NCI-H82 treated with DMSO at 0.1 percent for 48 hours (cell line): ENCODE data around the gene THUMPD1.
"Not testable (repeated sequence)": the region's sequence is repeated elsewhere in the genome, so short reads cannot be mapped to it uniquely, and the experiment has no call there.

Experiments used
- DNase-seq: peaks from one replicate; lab custom pipeline; 2025; ENCODE audit not compliant: unreplicated experiment; lab: John Stamatoyannopoulos, UW

The THUMPD1 gene

DNA sequence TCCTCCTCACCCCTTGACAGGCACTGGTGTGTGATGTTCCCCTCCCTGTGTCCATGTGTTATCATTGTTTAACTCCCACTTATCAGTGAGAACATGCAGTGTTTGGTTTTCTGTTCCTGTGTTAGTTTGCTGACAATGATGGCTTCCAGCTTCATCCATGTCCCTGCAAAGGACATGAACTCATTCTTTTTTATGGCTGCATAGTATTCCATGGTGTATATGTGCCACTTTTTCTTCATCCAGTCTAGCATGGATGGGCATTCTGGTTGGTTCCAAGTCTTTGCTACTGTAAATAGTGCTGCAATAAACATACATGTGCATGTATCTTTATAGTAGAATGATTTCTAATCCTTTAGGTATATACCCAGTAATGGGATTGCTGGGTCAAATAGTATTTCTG lies 39.9 kb downstream of the THUMPD1 start:
- not testable (repeated sequence) for DNase-seq

GRCh38 chr16:20696618-20697017 lies 45.0 kb downstream of the THUMPD1 start:
- no peak for DNase-seq

- no peak for DNase-seq
Measured at GRCh38 chr16:20695024-20695423, 46.6 kb downstream of the THUMPD1 start.

GRCh38 chr16:20694096-20694495 lies 47.5 kb downstream of the THUMPD1 start:
- not testable (repeated sequence) for DNase-seq

- no peak for DNase-seq
Measured at GRCh38 chr16:20689668-20690067, 52.0 kb downstream of the THUMPD1 start.

DNA sequence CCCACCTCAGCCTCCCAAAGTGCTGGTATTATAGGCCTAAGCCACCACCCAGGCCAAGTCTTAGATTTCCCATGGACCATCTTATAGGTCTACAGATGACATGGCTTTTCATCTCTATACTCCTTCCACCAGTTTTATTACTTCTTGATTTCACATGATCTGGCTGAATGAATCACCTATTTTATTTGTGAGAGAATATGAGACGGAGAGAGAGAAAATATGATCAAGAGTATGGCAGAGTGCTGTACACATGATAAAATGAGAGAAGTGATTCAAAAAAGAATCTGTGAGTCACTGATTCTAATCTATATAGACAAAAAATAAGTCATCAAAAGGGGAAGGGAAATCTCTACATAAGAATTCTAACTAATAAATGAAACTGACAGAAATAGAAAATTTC lies 57.8 kb downstream of the THUMPD1 start:
- DNase-seq: no peak
